Stimulated activated CD4-positive, alpha-beta T cell treated with anti-CD3 and anti-CD28 coated beads, Interleukin-4, amount 100 ng/mL, for 1 hour (primary cell): ENCODE measurements around the gene TMEM150C.
"Not testable (repeated sequence)": the region's sequence is repeated elsewhere in the genome, so short reads cannot be mapped to it uniquely, and the experiment has no call there.

Experiments used
- DNase-seq: peaks from one replicate; pipeline ENCODE4 v3.0.0-alpha.2; 2020

Gene TMEM150C

DNA sequence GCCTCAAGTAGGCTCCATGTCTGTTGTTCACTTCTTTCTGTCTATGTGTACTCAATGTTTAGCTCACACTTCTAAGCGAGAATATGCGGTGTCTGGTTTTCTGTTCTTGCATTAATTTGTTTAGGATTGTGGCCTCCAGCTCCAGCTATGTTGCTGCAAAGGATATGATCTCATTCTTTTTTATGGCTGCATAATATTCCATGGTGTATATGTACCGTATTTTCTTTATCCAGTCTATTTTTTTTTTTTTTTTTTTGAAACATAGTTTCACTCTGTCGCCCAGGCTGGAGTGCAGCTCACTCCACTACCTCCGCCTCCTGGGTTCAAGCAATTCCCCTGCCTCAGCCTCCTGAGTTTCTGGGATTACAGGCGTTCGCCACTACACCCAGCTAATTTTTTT, 5.7 kb upstream of the TMEM150C start:
- no peak for DNase-seq

DNA sequence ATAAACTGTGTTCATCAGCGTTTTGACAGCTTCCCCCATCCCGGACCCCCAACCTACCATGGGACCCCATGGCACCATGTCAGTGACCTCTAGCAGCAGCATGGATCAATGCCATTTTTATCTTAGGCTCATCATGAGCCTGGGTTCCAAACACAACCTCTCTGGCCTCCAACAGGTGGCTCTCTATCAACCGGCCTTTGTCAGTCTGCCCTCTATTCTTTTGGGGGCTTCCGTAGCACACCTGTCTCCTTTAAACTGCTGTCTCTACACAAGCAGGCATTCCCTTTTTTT, 721 bp upstream of the TMEM150C start:
- no peak for DNase-seq

DNA sequence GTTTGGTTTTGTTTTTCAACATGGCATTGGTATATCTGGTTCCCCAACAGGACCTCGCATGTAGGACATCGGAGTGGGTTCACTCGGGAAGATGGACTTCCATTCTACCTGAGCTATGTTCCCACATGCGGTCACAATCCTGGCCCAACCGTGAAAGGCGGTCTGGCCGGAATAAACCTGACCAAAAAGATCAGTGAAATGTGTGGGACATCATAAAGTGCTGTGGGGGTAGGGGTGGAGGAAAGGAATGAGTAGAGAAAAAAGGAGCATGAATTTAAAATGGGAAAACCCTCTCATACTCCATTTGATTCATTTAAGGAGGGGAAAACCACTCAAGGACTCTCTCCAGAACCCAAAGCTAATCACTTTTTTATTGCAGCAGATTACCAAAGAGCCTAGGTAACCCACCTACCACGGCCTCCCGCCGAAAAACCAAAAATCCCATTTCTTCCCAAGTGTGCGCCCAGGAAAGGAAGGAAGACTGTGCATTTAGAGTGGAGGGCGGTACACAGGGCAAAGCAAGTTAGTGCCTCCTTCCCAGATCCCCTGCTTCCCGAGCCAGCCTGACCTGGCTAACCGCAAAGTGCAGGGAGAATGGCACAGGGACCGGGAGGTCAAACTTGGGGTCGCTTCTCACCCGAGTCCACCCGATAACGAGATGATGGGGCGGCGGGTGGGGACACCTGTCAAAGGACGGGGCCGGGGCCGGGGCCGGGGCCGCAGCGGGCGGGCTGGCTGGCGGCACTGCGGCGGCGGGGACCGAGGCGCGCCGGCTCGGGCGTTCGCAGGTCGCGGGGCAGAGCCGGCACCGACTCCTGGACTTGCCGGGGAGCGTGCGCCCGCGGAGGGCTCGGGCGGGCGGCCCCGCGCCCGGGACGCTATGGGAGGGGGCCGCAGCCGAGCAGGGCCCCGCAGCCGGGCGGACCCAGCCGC, 669 bp downstream of the TMEM150C start:
- peak; percentile 4 for DNase-seq

DNA sequence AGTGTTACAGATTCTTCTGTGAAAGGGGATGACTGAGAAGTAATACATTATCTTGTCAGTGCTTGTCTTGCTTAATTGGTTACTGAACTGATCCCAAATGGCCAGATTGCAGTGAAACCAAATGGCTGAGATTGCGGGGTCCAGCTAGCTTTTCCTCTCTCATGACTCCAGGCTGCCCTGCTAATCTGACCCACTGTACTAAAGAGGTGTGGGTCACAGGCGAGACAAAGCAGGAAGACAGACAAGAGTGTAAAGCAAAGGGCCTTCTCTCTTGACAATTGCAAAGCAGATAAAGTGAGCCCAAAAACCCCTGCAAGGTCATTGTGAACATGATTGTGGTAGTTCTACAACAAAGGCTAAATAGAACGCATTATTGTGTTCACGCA, 2.1 kb downstream of the TMEM150C start:
- no peak for DNase-seq

DNA sequence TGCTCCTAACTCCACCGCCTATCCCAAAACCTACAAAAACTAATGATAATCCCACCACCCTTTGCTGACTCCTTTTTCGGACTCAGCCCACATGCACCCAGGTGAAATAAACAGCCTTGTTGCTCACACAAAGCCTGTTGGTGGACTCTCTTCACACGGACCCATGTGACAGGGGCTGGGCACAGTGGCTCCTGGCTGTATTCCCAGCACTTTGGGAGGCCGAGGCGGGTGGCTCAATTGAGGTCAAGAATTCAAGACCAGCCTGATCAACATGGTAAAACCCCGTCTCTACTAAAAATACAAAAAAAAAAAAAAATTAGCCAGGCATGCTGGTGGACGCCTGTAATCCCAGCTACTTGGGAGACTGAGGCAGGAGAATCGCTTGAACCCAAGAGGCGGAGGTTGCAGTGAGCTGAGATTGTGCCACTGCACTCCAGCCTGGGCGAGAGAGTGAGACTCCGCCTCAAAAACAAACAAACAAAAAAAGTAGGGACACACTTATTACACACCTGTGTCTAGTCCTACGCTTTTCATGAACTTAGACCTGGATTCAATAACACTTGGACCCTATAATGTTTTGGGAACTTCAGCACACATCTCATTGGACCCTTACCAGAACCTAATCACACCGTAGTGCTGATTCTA, 2.6 kb downstream of the TMEM150C start:
- DNase-seq, result not testable (repeated sequence)

DNA sequence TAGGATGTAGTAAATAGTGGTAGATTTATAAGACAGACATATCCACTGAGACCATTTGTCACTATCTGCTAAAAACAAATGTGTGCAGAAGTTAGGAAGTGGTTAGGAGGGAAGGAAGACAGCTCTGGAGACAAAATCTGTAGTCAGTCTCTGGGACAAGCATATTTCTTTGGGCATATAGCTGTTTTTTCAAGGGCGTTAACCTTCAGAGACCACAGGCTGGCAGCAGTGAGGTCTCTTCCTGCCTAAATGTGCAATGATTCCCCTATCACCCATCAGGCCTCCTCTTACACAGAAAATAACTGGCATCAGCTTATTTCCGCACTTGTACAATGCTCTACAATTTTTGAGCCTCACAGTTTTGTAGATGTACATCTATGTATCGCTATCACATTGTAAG, 6.5 kb downstream of the TMEM150C start:
- DNase-seq, result no peak

DNA sequence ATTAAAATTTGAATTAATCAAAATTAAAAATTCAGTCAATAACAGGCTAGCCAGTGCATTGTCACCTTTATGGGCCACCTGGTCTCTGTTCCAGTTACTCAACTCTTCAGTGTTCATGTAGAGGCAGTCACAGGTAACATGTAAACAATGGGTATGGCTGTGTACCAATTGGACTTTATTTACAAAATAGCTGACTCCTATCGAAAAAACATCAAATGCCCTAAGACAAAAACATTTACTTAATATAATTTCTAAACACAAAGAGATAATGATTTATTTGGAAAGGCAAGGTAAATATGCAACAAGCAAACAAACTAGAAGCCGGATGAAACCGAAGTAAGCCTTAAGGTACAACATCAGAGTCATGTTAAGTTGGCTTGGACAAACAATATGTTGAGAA, 8.8 kb downstream of the TMEM150C start:
- no peak for DNase-seq

DNA sequence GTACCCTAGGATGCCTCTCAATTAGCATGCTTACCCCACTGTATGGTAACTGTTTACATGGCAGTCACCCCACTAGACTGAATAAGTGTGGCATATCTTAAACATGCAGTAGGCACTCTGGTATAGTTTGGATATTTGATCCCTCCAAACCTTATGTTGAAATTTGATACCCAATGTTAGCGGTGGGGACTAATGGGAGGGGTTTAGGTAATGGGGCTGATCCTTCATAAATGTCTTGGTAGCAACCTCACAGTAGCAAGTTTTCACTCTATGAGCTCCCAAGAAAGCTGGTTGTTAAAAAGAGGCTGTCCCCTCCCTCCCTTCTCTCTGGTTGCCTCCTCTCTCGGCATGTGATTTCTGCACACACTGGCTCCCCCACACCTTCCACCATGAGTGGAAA, 10.1 kb downstream of the TMEM150C start:
- DNase-seq, result no peak

DNA sequence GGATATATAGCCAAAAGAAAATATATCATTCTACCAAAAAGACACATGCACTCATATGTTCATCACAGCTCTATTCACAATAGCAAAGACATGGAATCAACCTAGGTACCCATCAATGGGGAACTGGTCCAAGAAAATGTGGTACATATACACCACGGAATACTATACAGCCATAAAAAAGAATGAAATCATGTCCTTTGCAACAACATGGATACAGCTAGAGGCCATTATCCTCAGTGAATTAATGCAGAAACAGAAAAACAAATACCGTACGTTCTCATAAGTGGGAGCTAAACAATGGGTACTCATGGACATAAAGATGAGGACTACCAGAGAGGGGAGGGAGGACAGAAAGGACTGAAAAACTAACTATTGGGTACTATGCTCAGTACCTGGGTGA, 13.9 kb downstream of the TMEM150C start:
- not testable (repeated sequence) for DNase-seq

DNA sequence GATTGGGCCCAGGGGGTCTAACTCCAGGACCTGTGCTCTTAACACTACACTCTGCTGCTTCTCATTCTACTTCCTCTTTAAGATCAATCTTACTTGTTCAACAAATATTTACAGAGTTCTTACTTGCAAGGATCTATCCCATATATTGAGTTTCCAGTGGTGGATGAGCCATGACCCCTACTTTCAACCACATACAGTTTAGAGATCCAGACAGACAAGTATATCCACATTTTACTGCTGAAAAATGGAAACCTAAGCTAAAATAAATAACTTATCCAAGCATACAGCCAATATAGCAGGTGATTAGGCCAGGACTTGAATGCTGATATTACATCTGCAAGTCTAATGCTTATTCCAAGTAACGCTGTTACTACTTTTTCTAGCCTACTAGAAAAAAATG, 18.7 kb downstream of the TMEM150C start:
- no peak for DNase-seq

DNA sequence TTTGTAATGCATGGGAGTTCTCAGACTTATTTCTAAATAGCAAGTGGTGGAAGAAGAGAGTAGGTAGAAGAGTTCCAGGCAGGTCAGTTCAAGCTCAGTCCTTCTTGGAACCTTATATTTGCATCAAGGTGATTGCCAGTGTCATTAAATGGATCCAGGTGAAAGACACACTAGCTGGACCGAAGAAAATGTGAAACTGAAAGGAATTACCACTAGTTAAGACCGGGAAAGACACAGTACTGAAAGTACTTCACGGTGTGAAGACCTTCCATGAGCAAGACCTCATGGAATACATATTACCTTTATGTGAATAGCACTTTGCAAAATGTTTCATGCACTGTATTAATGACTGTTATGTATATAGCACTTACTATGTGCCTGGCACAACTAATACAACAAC, 19.1 kb downstream of the TMEM150C start:
- no peak for DNase-seq

DNA sequence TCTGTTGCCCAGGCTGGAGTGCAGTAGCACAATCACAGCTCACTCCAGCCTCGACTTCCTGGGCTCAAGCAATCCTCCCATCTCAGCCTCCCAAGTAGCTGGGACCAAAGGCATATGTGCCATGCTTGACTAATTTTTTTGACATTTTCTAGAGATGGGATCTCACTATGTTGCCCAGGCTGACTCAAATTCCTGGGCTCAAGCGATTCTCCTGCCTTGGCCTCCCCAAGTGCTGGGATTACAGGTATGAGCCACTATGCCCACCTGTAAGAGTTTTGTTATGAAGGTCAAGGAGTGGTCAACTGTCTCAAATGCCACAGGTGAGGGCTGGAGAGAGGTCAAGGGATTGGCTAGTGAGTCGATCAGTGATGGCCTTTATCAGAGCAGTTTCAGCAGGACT, 32.5 kb downstream of the TMEM150C start:
- DNase-seq, result no peak

DNA sequence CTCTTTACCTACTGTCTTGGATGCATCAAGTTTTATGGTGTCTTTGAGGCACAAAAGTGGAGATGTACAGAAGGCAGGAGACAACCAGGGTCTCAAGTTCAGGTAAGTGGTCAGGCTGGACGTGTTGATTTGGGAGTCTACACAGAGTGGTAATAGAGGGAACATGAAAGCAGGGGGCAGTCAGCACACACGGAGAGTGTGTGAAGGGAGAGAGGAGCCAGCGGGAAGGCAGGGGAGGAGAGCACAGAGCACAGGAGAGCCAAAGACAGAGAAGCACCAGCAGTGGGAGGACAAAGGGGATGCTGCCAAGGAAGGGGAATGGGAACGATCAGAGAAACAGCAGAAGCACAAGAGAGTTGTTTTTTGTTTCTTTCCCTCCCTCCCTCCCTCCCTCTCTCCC, 32.9 kb downstream of the TMEM150C start:
- no peak for DNase-seq

DNA sequence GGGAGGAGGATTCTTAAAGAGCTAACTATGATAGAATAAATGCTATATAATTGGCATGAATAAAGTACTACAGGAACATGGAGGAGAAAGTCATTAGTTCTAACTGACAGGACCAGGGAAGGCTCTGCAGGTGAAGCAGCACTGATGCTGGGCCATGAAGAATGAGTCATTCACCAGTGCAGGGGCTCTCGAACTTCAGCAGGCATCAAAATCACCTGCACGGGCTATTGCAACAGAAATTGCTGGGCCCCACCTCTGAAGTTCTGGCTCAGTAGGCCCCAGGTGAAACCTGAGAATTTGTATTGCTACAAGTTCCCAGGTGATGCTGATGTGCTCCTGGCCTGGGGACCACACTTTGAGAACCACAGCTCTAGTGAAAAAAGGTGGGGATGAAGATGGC, 33.7 kb downstream of the TMEM150C start:
- no peak for DNase-seq

DNA sequence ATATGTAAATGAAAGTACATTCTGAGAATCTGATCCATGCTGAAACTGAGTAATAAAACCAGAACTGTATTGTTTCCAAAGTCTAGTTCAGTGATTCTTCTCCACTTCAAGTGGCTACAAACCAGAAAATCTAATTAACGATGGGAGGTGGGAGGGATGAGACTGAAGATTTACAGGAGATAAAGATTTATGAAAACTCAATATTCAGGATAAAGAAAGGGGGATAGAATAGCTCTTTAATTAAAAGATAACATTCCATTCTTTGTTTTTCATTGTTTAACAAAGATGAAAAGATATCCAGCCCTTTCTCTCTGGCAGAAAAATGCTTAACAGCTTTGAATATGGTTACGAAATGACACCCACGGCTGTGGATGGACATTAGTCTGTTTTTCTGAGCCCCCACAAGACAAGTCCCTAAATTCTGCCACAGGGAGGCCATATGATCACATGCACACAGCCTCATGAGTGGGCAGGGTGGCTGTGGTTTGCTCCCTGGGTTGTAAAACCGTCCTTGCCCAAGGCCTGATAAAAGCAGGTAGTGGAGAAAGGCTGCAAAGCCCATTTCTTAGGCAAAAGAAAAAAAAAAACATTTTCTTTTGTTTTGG, 36.4 kb downstream of the TMEM150C start:
- DNase-seq, result no peak

DNA sequence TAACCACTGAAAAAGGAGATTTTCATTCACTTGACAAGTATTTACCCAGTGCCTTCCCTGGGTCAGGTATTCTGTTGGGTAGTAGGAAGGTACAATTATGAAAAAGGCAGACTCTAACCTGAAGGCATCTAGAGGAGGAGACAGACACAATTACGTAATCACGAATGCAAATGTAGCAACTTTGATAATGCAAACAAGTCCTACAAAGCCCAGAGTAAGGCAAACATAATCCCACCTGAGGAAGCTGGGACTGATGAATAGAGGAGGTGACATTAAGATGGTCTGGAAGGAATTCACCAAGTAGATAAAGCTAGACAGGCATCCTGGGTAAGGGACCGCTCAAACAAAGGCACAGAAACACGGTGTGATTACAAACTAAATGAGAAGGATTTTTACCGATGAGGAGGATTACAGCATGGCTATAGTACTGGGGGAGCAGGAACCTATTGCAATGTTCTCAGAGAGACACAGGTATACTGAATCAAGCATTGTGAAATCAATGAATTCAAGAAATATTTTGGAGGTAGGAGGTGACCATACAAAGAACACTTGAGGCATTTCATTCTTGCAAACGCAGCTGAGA, 37.1 kb downstream of the TMEM150C start:
- no peak for DNase-seq

DNA sequence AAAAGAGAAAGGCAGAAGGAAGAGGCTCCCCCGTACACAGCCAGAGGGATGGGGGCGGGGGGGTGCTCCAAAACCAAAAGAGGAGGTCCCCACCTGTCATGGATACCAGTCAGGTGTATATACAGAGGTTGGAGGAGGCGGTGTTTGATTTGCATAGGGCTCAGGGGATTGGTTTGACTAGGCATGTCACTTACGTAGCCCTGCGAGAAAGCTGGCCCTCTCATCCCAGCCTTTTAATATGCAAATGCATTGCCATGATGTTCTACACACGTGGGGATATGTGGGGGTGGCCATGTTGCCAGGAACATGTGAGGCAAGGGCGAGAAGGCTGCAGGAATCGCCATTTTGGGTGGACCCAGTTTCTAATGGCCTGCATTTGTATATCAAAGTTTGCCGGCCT, 38.6 kb downstream of the TMEM150C start:
- no peak for DNase-seq

DNA sequence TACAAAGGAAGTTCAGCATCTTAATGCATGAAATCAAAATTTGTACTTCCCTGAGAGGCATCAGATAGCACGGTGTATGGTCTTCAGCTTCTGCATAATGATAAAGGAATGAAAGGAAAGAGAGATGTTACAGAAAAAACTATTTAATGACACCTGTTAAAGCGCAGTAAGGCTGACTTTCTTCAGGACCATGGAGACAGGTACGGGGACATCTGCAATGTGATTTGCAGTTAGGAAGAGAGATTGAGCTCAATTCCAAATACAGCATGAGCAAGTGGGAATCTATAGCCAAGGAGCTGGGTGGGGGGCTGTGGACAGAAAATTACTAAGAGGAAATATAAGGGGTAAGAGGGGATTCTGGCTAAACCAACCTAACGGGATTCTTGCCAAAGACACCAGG, 39.3 kb downstream of the TMEM150C start:
- no peak for DNase-seq

DNA sequence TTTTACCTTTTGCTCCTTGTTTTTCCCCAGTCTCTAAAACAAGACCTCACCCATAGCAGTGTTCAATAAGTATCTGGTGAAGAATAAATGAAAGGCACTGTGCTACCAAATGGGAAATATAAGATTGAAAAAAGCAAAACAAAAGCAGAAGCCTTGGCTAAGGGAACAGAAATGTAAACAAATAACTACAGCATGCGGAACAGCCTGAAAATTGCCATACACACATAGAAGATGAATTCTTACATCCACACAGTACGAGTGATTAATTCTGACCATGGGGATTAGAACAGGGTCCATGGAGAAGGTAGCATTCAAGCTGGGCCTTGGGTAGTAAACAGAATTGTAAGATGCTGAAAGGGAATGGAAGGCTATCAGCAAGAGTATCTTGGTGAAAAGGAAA, 40.5 kb downstream of the TMEM150C start:
- DNase-seq, result no peak

DNA sequence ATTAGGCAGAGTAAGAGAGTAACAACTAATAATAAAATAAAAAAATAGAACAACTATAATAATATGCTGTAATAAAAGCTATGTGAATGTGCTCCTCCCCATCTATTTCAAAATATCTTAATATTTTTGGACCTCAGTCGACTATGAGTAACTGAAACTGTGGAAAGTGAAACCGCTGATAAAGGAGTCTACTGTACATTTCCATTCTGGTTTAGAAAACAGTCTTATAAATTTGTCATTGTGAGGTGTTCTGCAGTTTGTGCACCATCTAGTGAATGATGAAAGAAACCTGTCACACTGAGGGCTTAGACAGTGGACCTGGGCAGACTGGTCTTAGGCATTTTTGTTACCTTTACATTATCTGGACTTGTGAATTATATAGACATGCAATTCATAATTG, 42.0 kb downstream of the TMEM150C start:
- DNase-seq, result no peak

DNA sequence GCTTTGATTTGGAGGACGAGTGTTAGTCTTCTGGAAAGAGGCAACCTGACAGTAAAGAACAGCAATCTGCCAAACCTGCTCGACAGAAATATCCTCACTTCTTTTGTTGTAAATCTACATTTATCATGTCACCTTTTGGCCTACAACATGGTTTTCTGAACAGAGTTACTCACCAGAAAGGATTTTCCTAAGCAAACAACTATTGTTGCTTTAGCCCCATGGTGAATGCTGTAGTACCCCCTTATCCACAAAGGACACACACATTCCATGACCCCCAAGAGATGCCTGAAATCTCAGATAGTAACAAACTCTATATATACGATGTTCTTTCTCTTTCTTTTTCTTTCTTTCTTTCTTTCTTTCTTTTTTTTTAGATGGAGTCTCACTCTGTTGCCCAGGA, 42.7 kb downstream of the TMEM150C start:
- DNase-seq, result no peak

DNA sequence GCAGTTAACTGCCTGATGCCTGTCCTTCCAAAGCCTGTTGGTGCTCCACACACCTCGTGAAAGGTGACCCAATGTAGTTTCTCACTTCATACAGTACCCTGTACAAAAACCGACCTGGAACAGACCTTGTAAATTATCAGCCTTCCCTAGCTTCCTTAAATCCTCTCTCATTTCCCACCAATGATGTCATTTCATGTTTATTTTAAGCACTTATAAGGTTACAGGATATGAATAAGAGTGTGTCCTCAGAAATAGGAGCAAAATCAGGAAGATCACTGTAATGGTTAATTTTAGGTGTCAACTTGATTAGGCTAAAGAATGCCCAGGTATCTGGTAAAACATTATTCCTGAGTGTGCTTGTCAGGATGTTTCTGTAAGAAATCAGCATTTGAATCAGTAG, 44.7 kb downstream of the TMEM150C start:
- no peak for DNase-seq

DNA sequence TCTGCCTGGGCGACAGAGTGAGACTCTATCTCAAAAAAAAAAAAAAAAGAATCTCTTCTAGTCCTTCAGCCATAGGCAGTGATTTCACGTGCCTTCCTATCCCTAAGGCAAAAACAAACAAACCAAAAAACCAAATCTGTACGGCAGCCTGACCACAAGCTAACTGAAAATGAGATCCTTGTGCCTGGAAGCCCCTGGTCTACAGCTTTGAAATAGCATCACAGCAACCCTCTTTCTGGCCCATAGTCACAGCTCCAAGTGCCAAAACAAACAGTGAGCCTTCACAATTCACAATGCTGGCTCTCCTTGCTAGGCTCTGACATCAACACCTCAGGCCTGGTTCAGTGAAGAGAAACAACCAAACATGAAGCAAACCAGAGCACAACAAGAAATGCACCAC, 46.1 kb downstream of the TMEM150C start:
- DNase-seq, result no peak

DNA sequence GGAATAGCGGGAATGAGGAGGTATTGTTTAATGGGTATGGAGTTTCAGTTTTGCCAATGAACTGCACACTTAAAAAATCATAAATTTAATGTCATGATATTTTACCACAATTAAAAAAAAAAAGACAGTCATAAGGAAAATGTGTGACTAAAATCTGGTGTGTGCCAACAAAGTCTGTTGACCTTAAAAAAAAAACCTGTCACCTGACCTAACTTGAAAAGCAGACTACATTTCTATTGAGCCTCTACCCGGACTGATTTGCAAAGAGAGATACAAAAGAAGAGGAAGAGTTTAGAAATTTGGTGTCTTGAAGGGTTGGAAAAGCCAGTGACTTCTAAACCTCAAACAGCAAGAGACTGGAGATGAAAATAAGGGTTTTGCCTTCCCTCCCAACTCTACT, 48.4 kb downstream of the TMEM150C start:
- DNase-seq, result no peak
